Activated CD4-positive, CD25-positive, alpha-beta regulatory T cell treated with anti-CD3 and anti-CD28 coated beads, Interleukin-2, amount 50 U/mL, for 16 hours (primary cell): ENCODE results near the gene PDIA5.
"Not testable (repeated sequence)": the region's sequence is repeated elsewhere in the genome, so short reads cannot be mapped to it uniquely, and the experiment has no call there.

ENCODE experiments used
- DNase-seq: peaks from one replicate; pipeline ENCODE4 v3.0.0-alpha.2; 2020; ENCODE audit warnings: low read depth, low spot score

Gene PDIA5

DNA sequence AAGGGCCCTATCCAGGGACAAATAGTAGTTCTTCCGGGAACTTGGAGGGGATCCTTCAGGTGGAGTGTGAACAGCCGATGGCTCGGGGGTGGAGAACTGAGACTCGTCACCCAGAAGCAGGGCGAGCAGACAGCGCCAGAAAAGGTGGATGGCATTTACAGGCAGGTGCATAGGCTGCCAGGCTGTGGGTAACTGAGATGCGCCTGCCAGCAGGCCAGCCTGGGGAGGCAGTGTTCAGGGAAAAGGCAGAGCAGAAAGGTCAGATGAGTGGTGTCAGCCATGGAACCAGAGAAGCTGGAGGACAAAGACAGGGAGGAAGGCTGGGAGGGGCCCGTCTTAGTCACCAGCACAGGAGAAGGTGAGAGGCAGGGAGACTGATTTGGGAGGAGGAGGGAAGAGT is 81.9 kb downstream of the PDIA5 start:
- no peak for DNase-seq

DNA sequence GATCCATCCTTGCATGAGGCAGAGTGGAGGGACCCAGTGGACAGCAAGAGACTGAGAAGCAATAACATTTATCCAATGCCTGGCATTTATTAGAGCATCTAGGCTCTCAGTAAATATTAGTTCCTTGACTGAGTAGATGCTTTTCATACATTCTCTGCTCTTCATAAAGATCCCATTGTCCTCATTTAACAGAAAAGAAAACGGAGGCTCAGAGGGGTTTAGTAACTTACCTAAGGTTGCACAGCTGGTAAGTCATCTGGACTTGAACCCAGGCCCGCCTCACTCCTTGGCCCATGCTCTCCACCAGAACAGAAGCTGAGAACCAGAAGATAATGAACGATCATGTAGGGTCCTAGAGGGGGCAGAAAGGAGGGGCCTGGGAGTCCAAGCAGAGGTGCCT is 82.7 kb downstream of the PDIA5 start:
- no peak for DNase-seq

DNA sequence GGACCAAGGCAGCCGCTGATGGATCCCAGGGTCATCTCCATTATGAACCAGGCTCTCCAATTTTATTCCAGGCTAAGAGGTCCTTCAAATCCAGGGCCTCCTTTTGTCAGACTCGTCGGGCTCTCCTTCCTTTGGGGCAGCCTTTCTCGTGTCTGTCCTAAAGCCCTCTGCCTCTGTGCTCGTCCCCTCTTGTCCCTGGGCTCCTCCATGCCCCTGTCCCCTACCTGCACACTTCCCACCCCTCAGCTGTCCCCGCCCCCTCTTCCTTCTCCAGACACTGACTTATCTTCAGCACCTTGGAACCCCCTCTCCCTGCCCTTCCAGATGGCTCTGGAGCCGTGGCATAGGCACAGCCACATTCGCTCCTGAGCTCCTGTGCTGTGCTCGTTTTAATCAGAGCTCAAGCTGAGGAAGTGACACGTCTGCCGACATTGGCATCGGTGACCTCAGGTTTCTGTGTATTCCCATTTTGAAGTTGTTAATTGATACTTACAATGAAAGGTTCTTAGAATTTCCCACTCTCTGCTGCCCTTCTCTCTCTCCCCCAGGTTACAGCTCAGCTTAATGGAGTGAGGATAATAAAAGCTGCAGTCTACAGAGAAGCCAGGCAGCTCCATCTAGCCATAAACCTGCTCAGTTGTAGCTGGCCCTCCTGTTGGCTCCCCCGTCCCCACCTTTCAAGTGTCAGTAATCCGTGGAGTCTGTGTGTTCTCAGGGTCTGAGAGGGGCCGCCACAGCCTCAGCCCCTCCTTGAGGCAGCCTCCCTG is 83.8 kb downstream of the PDIA5 start:
- DNase-seq: no peak

DNA sequence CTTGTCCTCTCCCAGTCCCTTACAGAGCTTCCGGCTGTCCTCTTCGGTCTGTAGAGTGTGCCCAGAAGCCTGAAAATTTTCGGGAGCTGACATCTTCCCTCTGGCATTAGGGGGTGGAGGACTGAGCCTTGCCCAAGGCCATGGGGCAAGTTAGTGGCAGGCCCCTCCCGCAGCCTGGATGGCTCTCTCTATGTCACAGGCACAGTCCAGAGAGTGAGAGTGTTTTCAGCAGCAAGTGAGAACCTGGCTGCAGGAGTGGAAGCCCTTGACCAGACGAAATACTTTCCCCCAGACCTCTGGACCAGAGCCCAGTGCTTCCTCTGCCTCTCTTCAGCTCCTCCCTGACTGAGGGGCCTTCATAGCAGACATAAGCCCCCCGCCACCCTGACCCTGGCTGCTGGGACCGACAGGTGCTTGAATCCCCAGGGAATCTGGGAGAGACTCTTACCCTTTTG is 84.5 kb downstream of the PDIA5 start:
- no peak for DNase-seq

DNA sequence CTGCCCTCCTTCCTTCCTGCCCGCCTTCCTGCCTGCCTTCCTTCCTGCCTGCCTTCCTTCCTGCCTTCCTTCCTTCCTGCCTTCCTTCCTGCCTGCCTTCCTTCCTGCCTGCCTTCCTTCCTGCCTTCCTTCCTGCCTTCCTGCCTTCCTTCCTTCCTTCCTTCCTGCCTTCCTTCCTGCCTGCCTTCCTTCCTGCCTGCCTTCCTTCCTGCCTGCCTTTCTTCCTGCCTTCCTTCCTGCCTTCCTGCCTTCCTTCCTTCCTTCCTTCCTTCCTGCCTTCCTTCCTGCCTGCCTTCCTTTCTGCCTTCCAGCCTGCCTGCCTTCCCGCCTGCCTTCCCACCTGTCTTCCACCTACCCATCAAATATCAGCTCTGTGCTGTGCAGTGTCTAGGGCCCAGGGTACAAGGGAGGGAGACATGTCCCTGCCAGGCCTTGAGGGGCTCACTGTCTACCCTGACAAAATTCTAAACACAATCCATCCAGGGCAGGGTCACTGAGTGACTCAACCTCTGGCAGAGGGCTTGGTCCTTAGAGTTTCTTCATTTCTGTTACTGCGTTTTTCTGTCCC is 85.1 kb downstream of the PDIA5 start:
- DNase-seq: not testable (repeated sequence)

DNA sequence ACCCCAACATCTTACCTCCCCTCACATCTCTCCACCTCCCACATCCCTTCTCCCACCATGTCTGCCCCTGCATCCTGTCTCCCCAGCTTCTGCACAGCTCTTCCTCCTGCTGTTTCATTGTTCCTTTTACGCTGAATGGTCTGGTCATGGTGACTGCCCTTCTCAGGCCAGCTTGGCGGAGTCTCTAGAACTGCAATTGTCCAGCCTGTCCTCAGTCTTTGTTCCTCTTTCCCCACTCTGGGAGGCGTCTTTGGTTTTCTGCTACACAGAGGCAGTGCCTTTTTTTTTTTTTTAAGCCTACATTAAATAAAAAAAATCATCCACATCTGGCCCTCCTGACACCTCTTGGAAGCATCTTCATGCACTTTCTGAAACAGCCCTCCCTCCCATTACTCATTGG is 85.9 kb downstream of the PDIA5 start:
- DNase-seq: no peak

DNA sequence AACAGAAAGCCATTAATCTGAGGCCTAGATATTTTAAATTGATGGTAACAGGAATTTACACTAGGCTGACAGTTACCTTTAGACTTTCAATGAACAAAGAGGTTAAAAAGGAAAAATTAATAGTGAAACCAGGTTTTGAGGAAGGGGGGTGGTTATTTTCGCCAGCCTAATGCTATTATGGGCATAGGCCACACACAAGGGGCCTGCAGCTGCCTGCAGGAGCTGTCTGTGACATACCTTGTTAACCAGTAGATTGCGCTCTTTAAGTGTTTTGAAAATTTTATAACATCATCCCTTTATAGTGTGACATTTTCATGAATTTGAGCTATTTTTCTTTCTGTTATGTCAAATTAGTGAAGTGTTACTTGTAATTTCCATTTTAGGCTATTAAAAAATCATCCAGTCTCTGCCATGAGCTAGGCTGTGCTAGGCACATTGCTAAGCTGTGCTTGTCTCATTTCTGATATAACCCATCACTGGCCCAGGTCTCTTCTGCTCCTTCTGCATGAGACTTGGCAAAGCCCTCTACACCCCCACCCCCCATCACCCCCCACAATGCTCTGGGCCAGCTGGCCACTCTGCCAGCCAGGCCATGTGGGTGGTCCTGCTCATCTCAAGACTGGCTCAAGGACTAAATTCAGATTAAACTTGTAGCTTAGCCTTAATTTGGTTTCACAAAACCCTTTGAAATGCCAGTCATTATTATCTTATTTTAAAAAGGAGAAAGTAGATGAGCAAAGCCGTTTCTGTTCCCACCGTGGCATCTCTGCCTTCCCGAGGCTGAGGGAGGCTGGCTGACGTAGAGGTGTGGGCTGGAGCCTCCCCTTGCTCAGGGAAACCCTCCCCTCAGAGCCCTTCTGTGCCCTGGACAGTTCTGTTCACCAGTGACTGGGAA is 86.5 kb downstream of the PDIA5 start:
- no peak for DNase-seq

DNA sequence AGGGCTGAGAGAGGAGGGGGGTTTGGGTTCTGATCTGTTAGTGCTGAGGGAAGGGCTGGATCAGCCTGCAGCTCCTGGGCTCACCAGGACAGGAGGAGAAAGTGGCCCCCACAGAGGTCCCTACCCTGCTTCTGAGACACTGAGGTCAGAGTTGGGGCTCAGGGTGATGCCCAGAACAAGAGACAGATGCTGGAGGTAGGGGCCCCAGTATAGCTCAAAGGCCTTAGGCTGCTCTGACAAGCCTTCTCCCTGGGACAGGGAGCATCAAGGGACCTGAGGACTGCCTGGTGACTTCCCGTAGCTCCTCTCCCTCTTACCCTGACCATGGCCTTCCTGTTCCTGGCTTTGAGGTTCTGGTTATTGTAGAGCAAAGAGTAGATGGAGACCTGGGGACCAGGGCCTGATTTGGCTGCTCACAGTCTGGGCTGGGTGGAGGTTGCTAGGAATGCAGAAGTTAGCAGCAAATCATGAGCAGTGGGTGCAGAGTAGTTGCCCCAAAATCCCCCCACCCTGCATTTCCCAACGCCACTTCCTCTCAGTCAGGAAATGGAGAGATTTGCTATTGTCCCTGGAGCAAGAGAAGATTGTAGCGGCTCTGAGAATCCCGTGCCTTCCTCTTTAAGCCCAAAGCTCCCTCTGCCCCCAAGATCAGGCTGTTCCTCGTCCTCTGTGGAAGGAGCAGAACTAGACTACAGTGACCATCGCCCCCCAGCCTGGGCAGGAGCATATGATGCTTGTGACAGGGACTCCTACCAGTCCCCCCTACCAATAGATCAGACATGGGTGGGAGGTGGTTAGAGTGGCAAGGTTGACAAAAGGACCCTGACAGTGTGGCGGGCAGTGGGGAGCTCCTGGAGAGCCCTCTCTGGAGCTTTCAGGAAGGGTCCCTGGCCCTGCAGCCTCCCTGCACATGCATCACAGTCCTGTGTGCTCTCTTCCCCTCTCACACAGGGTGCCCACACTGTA is 87.5 kb downstream of the PDIA5 start:
- no peak for DNase-seq

DNA sequence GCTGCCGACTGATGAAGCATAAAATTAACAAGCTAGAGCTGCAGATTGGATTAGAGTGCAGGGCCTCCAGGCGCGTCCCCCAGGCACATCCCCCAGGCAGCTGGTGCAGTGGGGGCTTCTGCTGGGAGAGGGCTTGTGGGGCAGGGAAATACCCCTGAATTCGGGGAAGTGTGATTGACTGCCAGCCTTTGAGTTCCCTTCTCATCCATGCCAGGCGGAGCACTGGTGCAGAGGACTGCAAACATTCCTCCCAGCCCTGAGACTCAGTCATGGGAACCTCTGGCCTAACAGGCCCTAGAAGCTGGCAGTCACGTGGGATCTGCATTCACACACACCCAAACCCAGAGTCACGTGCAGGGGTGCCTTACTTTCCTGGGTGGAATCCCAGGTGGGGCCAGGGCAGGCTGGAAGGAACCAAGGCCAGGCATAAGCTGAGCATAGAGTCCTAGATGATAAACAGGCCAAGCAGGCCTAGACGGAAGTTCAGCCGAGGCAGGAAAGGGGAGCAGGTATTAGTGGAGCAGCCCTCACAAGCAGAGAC is 88.7 kb downstream of the PDIA5 start:
- DNase-seq: no peak

DNA sequence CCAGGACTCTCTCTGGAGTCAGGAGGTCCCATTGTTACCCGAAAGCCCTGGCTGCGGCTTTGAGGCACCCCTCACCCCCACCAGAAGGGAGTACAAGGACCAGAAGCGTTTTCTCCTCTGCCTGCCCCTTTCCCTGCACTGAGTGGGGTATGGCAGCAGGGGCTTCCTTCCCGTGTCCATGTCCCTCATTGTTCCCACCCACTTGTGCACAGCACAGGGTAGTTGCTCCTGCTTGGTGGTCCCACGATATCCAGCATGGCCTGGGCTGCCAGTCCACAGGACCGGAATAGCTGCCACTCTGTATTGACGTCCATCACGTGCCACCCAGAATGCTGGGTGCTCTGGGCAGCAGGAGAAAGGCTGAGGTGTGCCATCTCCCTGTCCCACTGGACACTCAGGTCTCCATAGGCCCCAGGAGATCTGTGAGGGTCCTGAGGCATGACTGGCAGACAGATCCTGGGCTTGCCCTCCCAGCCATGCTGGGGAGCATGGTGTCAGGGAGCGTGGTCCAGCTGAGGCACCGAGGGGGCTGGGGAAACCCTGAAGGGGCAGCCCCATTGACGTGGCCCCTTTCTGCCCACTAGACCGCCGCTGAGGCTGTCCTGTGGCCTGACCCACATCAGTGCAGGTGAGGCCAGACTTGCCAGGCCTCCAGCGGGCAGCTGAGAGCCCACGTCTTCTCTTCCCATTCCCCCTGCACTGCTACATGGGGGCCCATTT is 89.6 kb downstream of the PDIA5 start:
- no peak for DNase-seq

DNA sequence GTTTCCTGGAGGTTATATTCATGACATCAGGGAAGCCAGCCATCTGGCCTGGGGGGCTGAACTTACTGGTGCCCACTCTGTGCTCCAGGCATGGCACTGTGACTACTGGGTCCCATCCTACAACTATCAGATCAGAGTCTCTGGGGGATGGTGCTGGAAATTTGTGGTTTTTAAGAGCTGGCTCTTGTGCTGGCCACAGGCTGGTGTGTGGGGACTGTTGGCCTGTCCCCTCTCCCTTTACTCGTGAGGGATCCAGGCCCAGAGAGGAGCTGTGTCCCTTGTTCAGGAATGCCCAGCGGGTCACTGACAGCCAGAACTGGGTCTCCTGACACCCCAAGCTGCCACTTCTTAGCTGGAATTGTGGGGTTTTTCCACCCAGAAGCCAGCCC is 90.4 kb downstream of the PDIA5 start:
- DNase-seq: no peak

DNA sequence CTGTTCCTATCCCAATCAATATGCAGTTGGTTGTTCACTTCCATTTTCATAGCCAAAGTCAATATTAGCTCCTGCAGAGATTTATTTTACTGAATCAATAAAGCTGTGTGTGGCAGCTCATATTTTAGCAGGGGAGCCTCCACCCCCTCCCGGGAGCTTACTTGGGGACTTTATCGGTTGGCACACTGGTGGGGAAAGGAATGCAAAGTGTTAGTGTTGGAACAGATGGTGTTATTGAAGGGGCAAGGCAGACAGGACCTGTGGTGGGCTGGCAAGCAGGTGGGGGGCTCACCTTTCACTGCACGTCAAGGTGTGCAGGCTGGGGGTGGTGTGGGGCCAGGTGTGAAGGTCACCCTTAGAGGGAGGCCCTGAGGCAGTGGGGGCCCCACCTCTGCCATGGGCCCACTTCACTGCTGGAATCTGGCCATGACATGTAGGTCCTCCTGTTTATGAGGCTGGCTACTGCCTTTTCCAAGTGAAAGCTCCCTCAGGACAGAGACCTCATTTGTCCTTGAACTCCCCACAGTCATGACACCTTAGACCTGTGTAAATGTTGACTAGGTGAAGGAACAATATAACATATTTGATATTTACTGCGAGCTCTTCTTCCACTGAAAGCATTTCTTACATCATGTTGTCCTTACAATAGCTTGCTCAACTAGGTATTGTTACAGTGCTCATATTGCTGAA is 90.9 kb downstream of the PDIA5 start:
- no peak for DNase-seq

DNA sequence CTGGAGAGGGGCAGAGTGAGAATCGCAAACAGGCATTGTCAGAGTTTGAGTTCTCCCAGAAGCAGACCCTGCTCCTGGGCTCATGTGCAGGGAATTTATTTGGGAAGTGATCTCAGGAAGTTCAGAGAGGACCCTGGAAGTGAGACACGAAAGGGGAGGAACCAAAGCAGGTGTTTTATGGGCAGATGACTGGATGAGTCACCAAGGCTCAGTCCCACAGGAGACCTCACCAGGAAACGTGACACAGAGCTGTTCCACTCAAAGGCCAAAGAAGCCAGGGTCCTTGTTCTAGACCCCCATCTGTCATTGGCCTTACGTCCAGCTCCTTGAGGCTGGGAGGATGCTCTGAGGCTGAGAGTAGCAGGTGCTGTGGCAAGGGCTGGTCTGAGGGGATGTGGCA is 91.5 kb downstream of the PDIA5 start:
- DNase-seq: no peak

DNA sequence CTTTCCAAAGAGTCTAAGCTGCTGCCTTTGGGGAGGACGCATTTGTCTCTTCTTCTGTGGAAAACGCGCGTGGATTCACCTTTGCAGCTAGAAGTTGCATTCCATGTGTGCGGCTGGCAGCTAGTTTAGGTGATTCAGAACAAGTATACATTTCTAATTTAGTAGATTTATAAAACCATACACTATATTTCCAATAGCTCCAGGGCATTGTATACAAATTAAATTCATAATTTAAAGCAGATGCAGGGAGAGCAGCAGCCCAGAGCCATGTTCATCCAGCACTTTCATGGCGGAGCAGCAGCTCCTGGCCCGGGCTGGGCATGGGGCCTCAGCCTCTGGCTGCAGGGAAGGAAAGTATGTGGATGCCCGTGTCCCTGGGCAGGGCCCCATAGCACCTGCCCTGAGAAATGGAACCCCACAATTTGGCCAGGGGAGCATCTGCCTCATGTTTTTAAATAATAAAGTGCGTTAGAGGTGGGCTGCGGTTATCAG is 92.1 kb downstream of the PDIA5 start:
- no peak for DNase-seq

DNA sequence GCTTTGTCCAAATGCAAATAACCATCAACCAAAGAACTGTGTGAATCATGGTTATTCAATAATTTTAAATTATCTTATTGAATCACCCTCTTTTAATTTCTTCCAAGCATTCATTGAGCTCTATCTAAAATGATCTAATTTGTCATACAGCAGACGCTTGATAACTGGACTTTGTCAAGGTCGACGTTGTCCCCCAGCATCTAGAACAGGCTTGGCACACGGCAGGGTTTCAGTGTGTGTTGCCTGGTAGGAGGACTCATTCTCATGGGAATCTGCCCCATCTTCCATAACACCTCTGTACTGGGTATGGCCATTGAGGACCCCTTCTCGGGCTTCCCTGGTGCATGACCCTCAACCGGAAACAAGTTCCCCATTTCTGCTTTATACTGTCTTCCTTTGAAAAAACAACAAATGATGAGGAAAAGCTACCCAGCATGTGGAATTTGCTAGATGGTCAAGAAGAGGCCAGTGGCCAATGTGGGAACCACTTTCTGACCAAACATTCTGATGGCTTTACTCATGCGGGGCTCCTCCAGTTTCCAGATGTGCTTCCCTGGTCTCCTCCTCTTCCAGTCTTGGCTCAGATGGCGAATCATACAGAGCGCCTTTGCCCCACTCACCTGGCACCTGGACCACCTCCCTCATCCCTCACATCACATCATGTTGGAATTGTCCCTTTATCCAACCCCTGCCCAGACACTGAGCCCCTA is 93.3 kb downstream of the PDIA5 start:
- no peak for DNase-seq

DNA sequence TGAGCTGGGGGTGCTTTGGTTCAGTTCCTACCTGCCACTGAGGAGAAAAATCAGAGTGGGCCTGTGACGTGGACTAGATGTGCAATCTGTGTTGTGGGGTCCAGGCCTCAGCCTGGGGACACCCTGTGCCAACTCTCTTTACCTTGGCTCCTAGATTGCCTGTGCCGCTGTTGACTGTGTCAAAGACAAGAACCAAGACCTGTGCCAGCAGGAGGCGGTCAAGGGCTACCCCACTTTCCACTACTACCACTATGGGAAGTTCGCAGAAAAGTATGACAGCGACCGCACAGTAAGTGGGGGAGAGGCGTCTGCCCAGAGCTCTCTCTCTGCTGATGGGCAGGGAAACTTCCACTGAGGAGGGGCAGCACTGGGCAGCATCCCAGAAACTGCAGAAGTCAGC is 94.3 kb downstream of the PDIA5 start:
- no peak for DNase-seq

DNA sequence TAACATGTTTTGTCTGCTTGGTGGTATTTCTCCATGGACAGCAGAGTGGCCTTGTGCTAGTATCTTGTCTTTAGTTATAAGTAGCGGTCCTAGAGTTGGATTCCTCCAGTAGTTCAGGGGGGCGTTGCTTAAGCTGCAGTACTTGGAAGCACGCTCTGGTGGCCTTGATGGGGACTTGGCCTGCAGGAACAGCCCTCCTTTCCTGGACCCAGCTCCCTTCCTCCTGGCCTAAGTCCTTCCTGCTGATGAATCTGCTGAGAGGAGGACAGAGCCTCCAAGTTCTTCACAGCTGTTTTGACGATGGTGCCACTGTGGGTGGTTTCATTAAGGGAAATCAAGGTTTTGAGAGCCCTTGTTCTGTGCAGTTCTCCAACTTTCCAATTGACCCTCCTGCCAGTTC is 96.3 kb downstream of the PDIA5 start:
- no peak for DNase-seq

DNA sequence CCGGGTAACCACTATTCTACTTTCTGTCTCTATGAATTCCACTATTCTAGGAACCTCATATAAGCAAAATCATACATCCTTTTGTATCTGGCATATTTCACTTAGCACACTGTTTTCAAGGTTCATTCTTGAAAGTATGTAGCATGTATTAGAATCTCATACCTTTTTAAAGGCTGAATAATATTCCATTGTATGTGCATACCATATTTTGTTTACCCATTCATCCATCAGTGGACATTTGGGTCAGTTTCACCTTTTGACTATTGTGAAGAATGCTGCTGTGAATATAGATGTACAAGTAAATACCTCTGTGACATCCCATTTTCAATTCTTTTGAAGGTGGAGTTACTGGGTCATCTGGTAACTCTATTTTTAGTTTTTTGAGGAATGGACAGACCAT is 98.3 kb downstream of the PDIA5 start:
- DNase-seq: no peak

DNA sequence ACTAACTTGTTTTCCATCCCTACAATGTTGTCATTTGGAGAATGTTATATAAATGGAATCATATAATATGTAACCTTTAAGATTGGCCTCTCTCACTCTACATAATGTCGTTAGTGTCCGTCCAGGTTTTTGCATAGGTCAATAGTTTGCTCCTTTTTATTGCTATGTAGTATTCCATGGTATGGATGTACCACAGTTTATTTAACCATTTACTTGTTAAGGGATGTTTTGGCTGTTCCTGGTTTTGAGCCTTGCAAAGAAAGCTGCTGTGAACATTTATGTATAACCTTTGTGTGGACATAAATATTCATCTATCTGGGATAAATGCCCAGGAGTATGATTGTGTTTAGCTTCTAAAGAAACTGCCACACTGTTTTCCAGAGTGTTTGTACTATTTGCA is 100.9 kb downstream of the PDIA5 start:
- DNase-seq: no peak
